Inferior parietal cortex (tissue), 1 donor: ENCODE measurements around the gene FYN.

ENCODE experiments used
- DNase-seq: peaks from one replicate; pipeline ENCODE4 v3.0.0-alpha.2; 2016; ENCODE audit errors: extremely low spot score

FYN gene

GRCh38 chr6:111806561-111807497 lies 66.4 kb downstream of the FYN start:
- no peak for DNase-seq

- no peak for DNase-seq
Measured at GRCh38 chr6:111806165-111806547, 67.1 kb downstream of the FYN start.

- no peak for DNase-seq
Measured at GRCh38 chr6:111805511-111806164, 67.6 kb downstream of the FYN start.

DNA sequence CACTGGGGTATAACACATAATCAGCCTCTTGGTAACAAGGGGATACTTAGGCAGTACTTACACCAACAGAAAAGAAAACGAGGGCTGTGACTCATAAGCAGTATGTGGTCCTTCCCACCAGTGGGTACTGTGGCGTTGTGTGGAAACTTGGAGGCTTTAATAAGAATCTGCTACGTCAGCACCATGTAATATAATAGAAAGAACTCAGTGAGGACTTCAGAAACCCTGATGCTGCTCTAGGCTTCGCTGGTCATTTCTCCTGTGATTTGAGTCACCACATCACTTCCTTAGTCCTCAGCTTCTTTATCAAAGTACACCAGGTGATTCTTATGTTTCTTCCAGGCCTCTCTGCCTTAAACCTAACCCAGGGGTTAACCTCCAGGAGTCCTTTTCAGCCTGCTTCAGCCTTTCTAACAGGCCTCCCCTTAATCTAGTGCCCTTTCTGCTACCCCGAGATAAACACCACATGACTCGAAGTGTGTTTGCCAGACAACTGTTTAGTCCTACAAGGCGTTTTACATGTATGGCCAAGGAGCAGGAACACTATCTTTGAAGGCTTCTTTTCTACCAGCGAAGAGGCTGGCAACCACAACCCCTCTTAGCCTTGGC lies 68.5 kb downstream of the FYN start:
- DNase-seq: no peak

- no peak for DNase-seq
Measured at GRCh38 chr6:111803804-111804203, 69.4 kb downstream of the FYN start.

- DNase-seq: no peak
Measured at GRCh38 chr6:111803371-111803770, 69.9 kb downstream of the FYN start.

DNA sequence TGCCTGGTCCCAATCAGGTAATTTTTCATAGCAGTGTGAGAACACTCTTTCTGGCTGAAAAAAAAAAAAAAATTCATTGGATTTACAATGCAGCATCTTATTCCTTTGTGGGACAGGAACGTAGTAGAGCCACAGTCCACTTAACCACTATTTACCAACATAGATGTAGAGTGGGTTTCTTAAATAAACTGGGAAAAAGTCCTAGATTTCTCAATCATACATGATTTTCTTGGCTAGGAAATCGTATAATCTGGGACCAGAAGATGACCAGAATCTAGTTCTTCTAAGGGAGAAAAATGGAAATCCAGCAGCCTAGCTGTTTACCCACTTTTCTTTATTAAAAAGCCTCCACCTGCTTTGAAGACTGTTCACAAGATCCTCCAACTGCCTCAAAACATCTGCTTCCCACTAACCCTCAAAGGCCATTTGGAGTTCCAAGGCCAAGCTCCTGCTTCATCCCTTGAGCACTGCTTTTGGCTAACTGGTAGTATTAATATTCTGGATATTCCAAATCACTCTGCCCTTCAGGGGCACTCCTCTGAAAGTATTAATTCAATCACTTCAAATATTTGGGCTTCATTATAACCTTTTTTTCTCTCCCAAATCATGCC lies 70.4 kb downstream of the FYN start:
- no peak for DNase-seq

DNA sequence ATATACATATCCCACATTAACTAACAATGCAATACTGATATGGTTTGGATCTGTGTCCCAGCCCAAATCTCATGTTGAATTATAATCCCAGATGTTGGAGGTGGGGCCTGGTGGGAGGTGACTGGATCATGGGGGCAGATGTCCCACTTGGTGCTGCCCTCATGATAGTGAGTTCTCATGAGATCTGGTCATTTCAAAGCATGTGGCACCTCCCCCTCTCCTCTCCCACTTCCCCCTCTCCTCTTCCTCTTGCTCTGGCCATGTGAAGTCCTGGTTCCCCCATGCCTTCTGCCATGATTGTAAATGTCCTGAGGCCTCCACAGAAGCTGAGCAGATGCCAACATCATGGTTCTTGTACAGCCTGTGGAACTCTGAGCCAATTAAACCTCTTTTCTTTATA lies 71.2 kb downstream of the FYN start:
- DNase-seq: no peak

GRCh38 chr6:111800821-111801220 lies 72.4 kb downstream of the FYN start:
- no peak for DNase-seq

DNA sequence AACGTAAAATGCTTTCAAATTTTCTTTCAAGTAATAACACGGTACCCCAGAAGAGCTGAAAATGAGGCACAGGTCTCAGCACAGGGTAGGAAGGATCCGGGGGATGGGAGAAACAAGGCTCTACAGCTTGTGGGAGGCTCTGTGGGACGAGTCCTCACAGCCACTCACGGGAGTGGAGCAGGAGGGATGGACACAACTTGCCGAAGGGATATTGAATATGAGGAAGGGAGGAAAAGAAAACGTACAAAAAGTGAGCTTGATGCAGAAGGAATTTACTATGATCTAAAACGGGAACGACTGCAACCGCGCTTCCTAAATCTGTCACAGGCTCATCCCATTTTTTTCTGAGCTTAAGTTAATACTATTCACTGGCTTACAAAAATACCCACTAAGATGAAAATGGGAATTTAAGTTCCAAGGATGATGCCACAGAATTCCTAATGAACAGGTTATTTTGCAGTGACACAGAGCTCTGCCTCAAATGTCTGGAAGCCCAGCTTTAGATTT lies 72.9 kb downstream of the FYN start:
- no peak for DNase-seq

DNA sequence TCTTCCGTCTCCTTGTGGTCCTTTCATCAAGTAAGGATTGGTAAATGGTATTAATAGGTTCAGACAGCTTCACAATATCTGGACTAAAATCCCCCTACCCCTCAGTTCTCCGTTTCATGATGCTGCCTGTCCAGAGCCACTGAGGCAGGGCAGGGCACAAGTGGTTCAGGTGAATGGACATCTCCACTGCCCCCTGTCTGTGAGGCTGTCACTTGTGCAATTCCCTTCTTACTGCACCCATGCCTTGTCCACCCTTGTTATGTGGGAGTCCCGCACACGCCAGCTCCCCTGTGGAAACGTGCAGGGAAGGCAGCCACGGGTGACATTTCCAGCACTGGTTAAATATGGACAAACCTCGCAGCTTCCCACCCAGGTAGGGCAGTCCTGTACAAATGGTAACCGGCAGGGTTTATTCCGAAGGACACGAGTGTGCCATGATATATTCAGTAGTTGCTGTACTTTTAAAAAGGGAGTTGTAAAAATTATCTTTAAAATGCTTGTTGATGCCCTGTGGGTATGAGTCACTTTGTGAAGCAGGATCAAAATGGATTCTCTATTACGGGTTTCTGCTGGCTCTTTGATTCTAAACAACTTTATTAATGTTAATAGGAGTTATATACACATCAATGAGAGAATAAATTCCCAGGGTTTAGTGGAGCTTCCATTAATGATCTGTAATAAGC lies 73.5 kb downstream of the FYN start:
- DNase-seq: no peak

GRCh38 chr6:111798281-111798725 lies 74.9 kb downstream of the FYN start:
- DNase-seq: no peak

DNA sequence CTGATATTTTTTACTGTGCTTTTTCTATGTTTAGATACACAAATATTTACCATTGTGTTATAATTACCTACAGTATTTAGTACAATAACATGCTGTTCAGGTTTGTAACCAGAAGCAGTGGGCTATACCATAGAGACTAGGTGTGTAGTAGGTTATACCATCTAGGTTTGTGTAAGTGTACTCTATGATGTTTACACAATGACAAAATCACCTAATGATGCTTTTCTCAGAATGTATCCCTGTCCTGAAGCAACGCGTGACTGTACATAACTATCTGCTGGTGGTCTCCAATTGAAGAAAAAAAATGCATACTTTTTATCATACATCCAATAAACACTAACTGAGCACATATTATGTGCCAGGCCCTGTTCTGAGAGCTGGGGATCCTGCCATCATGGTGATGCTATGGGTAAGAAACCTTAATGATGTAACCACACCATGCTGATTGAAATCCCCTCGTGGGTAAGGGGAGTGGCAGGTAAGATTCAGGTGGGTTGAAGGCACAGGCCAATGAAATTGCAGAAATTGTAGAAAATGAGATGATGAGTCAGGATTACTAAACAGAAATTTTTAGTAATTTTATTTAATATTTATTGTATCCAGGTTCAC lies 76.8 kb downstream of the FYN start:
- DNase-seq: no peak

- DNase-seq: no peak
Measured at GRCh38 chr6:111795558-111795957, 77.7 kb downstream of the FYN start.

GRCh38 chr6:111794727-111795452 lies 78.4 kb downstream of the FYN start:
- DNase-seq: no peak

GRCh38 chr6:111794300-111794699 lies 79.0 kb downstream of the FYN start:
- no peak for DNase-seq

GRCh38 chr6:111793711-111794111 lies 79.5 kb downstream of the FYN start:
- DNase-seq: no peak

- DNase-seq: no peak
Measured at GRCh38 chr6:111792914-111793700, 80.1 kb downstream of the FYN start.

DNA sequence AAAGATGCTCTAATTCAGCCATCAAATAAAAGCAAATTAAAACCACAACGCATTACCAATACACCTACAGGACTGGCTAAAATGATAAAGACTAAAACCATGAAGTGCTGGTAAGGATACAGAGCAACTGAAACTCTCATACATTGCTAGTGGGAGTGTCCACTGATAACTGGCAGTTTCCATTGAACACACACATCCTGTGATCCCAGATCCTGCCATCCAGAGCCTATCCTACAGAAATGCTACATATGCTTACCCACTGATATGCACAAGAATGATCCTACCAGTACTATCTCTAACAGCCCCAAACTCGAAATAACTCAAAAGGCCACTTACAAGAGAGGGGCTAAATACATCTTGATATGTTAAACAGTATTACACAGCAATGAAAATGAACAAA lies 81.0 kb downstream of the FYN start:
- DNase-seq: no peak

DNA sequence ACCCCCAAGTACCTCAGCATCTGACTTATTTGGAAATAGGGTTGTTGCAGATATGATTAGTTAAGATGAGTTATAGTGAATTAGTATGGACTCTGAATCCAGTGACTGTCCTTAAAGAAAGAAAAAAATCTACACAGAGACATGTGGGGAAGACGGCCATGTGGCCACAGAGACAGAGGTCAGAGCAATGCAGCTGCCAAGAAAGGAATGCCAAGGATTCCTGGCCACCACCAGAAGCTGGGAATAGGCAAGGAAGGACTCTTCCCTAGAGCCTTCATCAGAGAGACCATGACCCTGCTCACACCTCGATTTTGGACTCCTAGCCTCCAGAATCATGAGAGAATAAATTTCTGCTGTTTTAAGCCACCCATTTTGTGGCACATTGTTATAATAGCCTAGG lies 81.8 kb downstream of the FYN start:
- DNase-seq: no peak
